Hematopoietic multipotent progenitor cell treated with erythropoietin and hydrocortisone succinate and interleukin-3 and kit ligand, for 8 days (in vitro differentiated cells): Measurements from ENCODE around the gene OTX2.

Source experiments
- DNase-seq: peaks from one replicate; pipeline ENCODE4 v3.0.0-alpha.2; 2015

OTX2 gene

GRCh38 chr14:56794557-56795283, 15.6 kb downstream of the OTX2 start:
- DNase-seq = no peak

GRCh38 chr14:56794088-56794556, 16.2 kb downstream of the OTX2 start:
- no peak for DNase-seq

DNA sequence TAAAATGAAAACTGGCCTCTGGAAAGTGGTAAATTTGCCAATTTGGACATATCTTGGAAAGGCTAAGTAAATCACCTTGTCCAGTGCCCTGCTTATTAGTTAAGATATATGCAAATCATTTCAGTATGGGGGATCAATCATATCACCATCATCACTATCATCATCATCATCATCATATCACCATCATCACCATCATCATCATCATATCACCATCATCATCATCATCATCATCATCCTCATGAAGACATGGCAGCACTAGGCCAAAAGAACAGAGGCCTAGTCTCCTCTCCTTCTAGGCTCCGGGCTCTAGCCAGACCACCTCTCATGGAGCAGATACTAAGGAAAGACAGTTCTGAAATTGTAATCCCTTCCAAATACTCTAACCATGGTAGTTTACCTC, 20.3 kb downstream of the OTX2 start:
- no peak for DNase-seq

- DNase-seq = no peak
These were observed 22.7 kb downstream of the OTX2 start for GRCh38 chr14:56787530-56787929.

DNA sequence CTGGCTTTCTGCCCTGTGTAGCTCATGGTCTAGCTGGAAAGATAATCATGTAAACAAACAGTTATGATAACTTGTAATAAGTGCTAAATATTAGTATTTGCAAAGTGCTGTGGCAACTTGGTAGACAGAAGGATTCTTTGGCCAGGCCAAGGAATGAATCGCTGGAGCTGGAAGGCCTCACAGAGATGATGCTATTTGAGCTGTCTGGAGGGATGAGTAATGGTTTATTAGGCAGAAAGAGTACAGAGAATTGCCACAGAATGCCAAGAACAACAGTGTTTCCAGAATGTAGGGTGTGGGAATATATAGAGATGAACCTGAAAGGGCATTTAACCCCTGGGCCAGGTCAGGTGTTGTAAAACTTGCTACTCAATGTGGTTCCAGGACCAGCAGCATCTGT, 27.6 kb downstream of the OTX2 start:
- DNase-seq = no peak

- no peak for DNase-seq
These were observed 35.8 kb downstream of the OTX2 start for GRCh38 chr14:56774503-56774902.

DNA sequence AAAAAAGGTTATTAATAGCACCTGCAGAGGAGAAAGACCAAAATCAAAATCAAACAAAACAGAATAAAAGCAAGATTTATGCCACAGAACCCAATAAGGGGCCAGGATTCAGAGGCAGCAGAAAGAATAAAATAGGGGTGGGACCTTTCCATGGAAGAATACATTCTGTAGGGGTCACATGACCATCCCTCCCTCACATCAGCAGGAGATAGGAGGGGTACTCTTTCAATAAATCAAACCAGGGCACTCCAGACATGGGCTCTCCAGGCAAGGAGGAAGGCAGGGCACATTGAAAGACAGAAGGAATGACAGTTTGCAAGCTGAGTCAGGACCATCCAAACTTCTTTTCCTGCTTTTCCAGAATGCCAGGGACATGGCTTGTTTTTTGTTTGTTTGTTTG, 39.8 kb downstream of the OTX2 start:
- no peak for DNase-seq

DNA sequence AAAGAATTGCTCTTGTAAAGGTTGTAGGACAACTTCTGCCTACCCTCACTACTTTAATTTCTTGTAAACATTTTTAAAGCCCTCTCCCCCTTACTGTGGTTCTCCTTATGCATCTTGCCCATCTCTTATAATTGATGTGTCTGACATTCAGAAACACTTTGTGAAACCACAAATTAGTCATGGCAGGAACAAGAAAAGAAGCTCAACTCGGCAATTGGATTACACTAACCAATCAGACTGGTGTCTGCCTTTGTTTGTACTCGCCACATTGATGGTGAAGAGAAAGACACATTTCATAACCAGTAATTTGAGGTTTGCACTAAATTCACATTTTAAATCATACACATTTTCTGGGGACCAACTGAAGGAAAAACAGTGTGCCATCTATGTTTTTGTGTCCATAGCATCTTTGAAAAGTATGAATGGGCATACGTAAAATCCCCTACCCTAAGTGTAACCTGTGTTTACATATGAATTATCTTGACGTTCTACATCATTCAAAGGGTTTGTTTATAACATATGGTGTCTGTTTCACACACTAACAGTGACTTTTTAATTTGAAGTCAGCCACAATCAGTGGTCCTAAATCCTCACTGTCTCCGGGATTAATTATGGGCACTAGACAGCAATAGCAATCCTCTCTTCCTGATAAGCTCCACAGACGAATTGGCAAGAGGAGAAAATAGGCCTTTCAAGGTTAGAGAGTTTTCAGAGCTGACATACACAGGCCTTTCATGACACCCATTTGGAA, 49.9 kb downstream of the OTX2 start:
- no peak for DNase-seq

GRCh38 chr14:56759633-56760032, 50.6 kb downstream of the OTX2 start:
- DNase-seq = no peak

GRCh38 chr14:56759094-56759493, 51.2 kb downstream of the OTX2 start:
- DNase-seq = no peak

- DNase-seq = no peak
These were observed 55.4 kb downstream of the OTX2 start for GRCh38 chr14:56754921-56755320.

DNA sequence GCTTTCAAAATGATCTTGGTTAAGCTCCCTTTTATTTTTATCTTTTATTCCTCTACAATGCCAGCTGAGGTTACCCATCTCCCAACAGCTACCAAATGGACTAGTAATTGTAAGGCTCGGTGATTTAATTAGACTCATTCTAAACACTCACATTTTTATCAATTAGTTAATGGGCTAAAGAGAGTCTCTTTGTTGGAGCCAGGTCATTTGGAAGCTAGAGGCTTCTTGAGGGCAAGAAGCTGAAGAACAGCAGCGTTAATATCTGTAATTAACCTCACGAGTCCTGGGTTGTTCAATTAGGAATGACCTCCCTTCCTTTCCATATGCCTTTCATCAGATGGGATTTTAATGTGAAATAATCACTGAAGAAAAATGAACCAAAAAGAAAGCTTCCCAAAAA, 56.9 kb downstream of the OTX2 start:
- DNase-seq = no peak

GRCh38 chr14:56752428-56752827, 57.9 kb downstream of the OTX2 start:
- no peak for DNase-seq

GRCh38 chr14:56751471-56751870, 58.8 kb downstream of the OTX2 start:
- DNase-seq = no peak
